ENCODE measurements around the gene SATB1. TPM values are rescaled to one million over a fixed set of nuclear protein-coding genes. Genes with fewer than 3 reads are reported as not detected.
"Not testable (repeated sequence)": the region's sequence is repeated elsewhere in the genome, so short reads cannot be mapped to it uniquely, and the experiment has no call there.

The SATB1 gene
- total RNA-seq, result 100 to 1,000 TPM in 2 of 4 donors, 10 to 100 TPM in 2; 56.7 to 135 (median 93.4) TPM
- polyA plus RNA-seq, result 10 to 100 TPM in 1 of 3 donors, 1 to 10 TPM in 2; 5.5 to 24.1 (median 9.0) TPM

- intact Hi-C loops (cut with DNase I), result loop anchor here (1.0 to 10.0 kb wide), 2 partner anchors 19 to 680 kb away; partner anchors contain the start of gene TBC1D5
- WGBS, 2 donors, result 1% methylated on average over 89 of the region's 89 CpGs
These were observed at the start of gene SATB1 for GRCh38 chr3:18424729-18425640. TSS of gene SATB1 (minus strand) at chr3:18425339. CDS start at chr3:18420967, 4,372 bp downstream.

GRCh38 chr3:18474202-18474601, 49.1 kb upstream of the SATB1 start:
- no peak overlapping the region for H3K4me3 ChIP-seq
- H3K9me3 ChIP-seq, result no peaks in the 10 kb centered on the region
- H3K36me3 ChIP-seq, result no peaks in the 10 kb centered on the region
- intact Hi-C loops (cut with DNase I), result no loop called here
- no peaks in the 10 kb centered on the region for H3K4me1 ChIP-seq
- TF ChIP-seq CTCF (IDR thresholded peaks at IDR 0.05) (no peak), POLR2AphosphoS5 (IDR thresholded peaks at IDR 0.05) (no peak), EP300 (IDR thresholded peaks at IDR 0.05) (no peak), POLR2A (IDR thresholded peaks at IDR 0.05) (no peak)
- no peaks in the 10 kb centered on the region for H3K27me3 ChIP-seq
- no peak for DNase-seq
- WGBS, 2 donors, result 85 to 86% methylated on average over 2 of the region's 2 CpGs
- H3K27ac ChIP-seq, result no peak overlapping the region

More at GRCh38 chr3:18424729-18425640, at the start of gene SATB1:
- Histone ChIP-seq H3K27me3 (no peaks in the 10 kb centered on the region), H3K27ac (peak within 1 kb of the TSS; percentile 84 to 95 (median 92)), H3K36me3 (peaks cover 0 to 6% (median 0%) of the 10 kb centered on the region in 4 donors), H3K4me1 (peaks cover 0 to 41% (median 23%) of the 10 kb centered on the region in 4 donors), H3K4me3 (peak within 1 kb of the TSS; percentile 85 to 92 (median 88)), H3K9me3 (no peaks in the 10 kb centered on the region)
- DNase-seq, result peak; percentile 92
- TF ChIP-seq EP300 (IDR thresholded peaks at IDR 0.05) (no peak), POLR2AphosphoS5 (IDR thresholded peaks at IDR 0.05) (peak in 2 of 4 donors; percentile 7 to 27)

- DNase-seq, result no peak
- intact Hi-C loops (cut with DNase I), result no loop called here
- 5 to 47% methylated on average over 1 of the region's 1 CpG for WGBS, 2 donors
- no peaks in the 10 kb centered on the region for H3K27me3 ChIP-seq
- TF ChIP-seq POLR2AphosphoS5 (IDR thresholded peaks at IDR 0.05), result no peak
- no peak for TF ChIP-seq CTCF (IDR thresholded peaks at IDR 0.05)
- no peak for TF ChIP-seq EP300 (IDR thresholded peaks at IDR 0.05)
- no peak for TF ChIP-seq POLR2A (IDR thresholded peaks at IDR 0.05)
- H3K36me3 ChIP-seq, result no peaks in the 10 kb centered on the region
- H3K9me3 ChIP-seq, result no peaks in the 10 kb centered on the region
- H3K27ac ChIP-seq, result no peak overlapping the region
- no peaks in the 10 kb centered on the region for H3K4me1 ChIP-seq
- H3K4me3 ChIP-seq, result no peak overlapping the region
These were observed 44.6 kb upstream of the SATB1 start for GRCh38 chr3:18469775-18470174.

- Histone ChIP-seq H3K4me3 (no peak overlapping the region), H3K4me1 (no peaks in the 10 kb centered on the region), H3K27me3 (no peaks in the 10 kb centered on the region), H3K27ac (no peak overlapping the region), H3K9me3 (no peaks in the 10 kb centered on the region), H3K36me3 (no peaks in the 10 kb centered on the region)
- WGBS, 2 donors, result 94 to 100% methylated on average over 1 of the region's 1 CpG
- TF ChIP-seq POLR2AphosphoS5 (IDR thresholded peaks at IDR 0.05) (no peak), POLR2A (IDR thresholded peaks at IDR 0.05) (no peak), EP300 (IDR thresholded peaks at IDR 0.05) (no peak), CTCF (IDR thresholded peaks at IDR 0.05) (no peak)
- DNase-seq, result no peak
- intact Hi-C loops (cut with DNase I), result no loop called here
These were observed 41.0 kb upstream of the SATB1 start for GRCh38 chr3:18466136-18466535.

- TF ChIP-seq POLR2A (IDR thresholded peaks at IDR 0.05) (no peak), CTCF (IDR thresholded peaks at IDR 0.05) (no peak), POLR2AphosphoS5 (IDR thresholded peaks at IDR 0.05) (no peak), EP300 (IDR thresholded peaks at IDR 0.05) (no peak)
- Histone ChIP-seq H3K9me3 (no peaks in the 10 kb centered on the region), H3K4me3 (no peak overlapping the region), H3K36me3 (no peaks in the 10 kb centered on the region), H3K27me3 (no peaks in the 10 kb centered on the region), H3K27ac (no peak overlapping the region), H3K4me1 (no peaks in the 10 kb centered on the region)
- intact Hi-C loops (cut with DNase I), result no loop called here
- DNase-seq, result no peak
- 95 to 98% methylated on average over 2 of the region's 2 CpGs for WGBS, 2 donors
These were observed 29.6 kb upstream of the SATB1 start for GRCh38 chr3:18454766-18455165.

- not testable (repeated sequence) for H3K36me3 ChIP-seq, H3K9me3 ChIP-seq, H3K27me3 ChIP-seq, H3K4me3 ChIP-seq, H3K27ac ChIP-seq, DNase-seq
- intact Hi-C loops (cut with DNase I), result loop anchor here (10.0 kb wide), 1 partner anchor 475 kb away; no protein-coding TSS in a partner anchor
- H3K4me1 ChIP-seq, result peaks cover 0 to 16% (median 15%) of the 10 kb centered on the region in 4 donors
- WGBS, 2 donors, result 90 to 96% methylated on average over 6 of the region's 6 CpGs
These were observed 24.5 kb upstream of the SATB1 start for GRCh38 chr3:18449618-18450017.
